NCI-H2227 treated with DMSO at 0.1 percent for 48 hours (cell line): ENCODE results near the gene CPPED1.
"Not testable (repeated sequence)": the region's sequence is repeated elsewhere in the genome, so short reads cannot be mapped to it uniquely, and the experiment has no call there.

ENCODE experiments used
- DNase-seq: peaks from one replicate; lab custom pipeline; 2025; lab: John Stamatoyannopoulos, UW

The CPPED1 gene

GRCh38 chr16:12801511-12802042 is 2.1 kb downstream of the CPPED1 start:
- DNase-seq, result no peak

- DNase-seq, result no peak
Observed at GRCh38 chr16:12800817-12801216, 2.9 kb downstream of the CPPED1 start.

- not testable (repeated sequence) for DNase-seq
Observed at GRCh38 chr16:12799996-12800395, 3.7 kb downstream of the CPPED1 start.

GRCh38 chr16:12798846-12799245 is 4.8 kb downstream of the CPPED1 start:
- no peak for DNase-seq

DNA sequence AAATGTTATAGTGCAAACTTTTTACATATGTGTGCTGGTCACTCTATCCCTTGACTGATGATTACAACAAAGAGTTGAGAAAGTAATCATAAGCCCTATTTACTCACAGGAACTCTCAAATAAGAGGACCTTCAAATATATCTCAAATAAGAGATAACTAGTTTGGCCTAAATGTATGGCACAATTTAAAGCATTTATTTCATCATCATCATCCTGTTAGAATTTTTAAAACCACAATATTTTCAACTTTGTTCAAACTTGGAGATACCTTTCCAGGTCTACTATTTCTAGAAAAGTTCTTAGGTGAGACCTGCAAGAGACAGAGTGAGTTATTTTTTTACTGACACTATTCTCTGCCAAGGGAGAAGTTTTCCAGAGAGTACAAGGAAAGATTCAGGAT is 5.5 kb downstream of the CPPED1 start:
- DNase-seq, result no peak

- DNase-seq, result no peak
Observed at GRCh38 chr16:12796498-12796897, 7.2 kb downstream of the CPPED1 start.

GRCh38 chr16:12794486-12795387 is 8.9 kb downstream of the CPPED1 start:
- no peak for DNase-seq

GRCh38 chr16:12793865-12794240 is 9.8 kb downstream of the CPPED1 start:
- DNase-seq, result no peak

DNA sequence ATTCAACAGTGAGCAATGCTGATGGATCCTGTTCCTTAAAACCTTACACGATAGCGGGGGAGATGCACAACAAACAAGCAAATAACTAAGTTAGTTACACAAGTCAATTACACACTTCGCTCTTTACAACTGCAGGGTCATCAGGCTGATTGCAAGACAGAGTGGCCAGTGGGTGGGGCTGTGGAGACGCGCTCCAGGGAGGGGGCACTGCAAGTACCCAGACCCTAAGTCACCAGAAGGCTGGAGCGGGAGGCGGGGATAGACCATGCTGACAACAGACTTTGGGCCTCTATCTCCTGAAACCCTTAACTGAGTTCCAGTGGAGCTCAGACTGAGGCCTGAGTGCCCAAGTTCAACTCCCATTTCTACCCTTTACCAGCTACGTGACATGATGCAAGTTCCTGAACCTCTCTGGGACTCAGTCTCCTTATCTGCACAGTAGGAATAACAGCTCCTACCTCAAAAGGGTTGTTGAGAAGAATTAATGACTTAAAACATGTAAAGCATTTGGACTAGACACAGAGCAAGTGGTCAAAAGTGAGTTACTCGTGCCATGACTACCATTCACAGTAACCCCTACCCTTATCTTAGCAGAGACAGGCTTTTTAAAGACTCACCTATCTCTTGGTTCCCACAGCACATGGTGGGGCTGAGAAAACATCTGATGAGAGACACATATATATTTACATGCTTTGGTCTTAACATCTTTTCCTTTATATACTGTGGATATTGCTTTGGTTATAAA is 10.4 kb downstream of the CPPED1 start:
- no peak for DNase-seq

- DNase-seq, result not testable (repeated sequence)
Observed at GRCh38 chr16:12792528-12792927, 11.2 kb downstream of the CPPED1 start.

- DNase-seq, result no peak
Observed at GRCh38 chr16:12791340-12791739, 12.3 kb downstream of the CPPED1 start.

- DNase-seq, result no peak
Observed at GRCh38 chr16:12788758-12789157, 14.9 kb downstream of the CPPED1 start.

- no peak for DNase-seq
Observed at GRCh38 chr16:12786081-12786480, 17.6 kb downstream of the CPPED1 start.

GRCh38 chr16:12784076-12784475 is 19.6 kb downstream of the CPPED1 start:
- DNase-seq, result no peak

DNA sequence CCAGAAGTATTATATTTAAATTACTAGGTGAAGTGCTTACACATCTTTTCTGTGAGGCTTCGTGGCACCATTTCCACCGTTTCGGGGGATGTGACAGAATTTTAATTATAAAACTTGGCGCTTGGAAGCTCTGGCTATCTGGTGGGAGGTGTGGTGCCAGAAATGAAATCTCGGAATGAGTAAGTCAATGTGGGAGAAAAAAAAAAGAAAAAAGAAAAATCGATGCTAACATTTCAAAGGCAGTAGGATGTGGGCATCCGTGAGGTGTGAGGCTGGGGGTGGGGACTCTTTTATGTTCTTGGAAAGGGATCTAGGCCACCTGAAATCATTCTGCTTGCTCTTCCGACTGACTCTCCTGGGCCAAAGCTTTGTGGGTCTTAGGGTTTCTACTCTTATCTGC is 21.9 kb downstream of the CPPED1 start:
- no peak for DNase-seq

DNA sequence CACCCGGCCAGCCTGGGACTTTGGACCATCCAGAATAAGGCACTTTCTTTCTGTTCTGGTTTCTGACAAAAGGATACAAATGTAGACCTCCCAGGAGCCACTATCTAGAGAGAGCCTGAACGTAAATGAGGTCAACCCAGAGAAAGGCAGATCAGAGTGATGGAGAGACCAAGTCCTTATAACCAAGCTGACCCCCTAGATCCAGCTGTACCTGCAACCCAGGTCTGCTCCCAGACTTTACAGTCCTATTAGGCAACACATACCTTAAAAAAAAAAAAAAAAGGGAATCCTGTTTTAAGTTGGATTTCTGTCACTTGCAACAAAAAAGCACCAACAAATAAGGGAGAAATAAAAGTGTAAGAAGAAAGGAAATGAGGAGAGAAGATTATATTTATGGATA is 23.2 kb downstream of the CPPED1 start:
- DNase-seq, result no peak

GRCh38 chr16:12778726-12779125 is 25.0 kb downstream of the CPPED1 start:
- no peak for DNase-seq

GRCh38 chr16:12775656-12776236 is 27.9 kb downstream of the CPPED1 start:
- DNase-seq, result no peak

- no peak for DNase-seq
Observed at GRCh38 chr16:12773221-12773620, 30.5 kb downstream of the CPPED1 start.

GRCh38 chr16:12771341-12771798 is 32.3 kb downstream of the CPPED1 start:
- DNase-seq, result no peak

DNA sequence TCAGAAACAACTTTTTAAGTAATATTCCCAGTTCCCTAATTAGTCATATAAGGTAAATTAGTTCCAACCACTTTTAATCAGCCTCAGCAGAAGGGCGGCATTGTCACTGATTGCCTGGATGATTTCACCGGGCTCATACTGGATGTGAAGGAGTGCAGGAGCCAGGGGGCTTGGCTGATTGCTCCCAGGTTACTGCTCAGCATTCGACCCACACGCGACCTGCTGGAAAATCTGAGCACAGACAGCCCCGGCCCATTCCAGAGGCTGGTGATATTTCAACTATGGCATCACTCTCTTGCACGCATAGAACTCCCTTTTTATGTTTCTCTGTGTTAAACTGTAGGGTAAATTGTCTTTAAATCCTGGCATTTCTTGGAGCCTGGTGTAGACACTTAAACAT is 34.2 kb downstream of the CPPED1 start:
- no peak for DNase-seq

DNA sequence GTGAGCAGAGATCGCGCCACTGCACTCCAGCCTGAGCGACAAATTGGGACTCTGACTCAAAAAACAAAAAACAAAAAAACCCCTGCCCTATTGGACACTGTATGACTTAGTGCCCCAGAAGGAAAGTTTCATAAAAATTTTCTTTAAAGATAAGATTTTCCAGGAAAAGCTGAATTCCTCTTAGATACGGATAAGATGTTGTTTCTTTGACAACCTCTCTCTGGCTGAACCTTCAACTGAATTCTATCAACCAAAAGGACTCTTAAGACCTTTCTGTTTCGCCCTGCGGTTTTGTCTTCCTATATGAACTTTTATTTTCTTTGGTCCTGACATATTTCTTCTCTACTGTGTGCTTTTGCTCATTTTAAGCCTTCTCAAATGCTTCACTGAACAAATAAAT is 35.8 kb downstream of the CPPED1 start:
- no peak for DNase-seq

DNA sequence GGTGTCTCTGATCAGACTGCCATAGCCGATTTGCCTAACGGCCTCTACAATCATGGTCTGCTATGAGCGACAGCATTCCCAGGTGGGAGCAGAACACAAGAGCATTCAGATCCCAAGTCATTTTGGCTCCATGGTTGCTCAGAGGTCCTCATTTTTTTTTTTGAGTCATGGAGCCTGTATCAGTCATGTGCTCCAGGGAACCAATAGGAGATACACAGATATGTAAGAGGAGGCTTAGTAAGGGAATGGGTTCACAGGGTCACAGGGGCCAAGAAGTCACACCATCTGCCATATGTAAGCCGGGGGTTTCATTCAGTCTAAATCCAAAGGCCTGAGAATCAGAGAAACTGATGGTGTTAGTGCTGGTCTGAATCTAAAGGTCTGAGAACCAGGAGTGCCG is 36.8 kb downstream of the CPPED1 start:
- DNase-seq, result no peak
